NCI-H510A treated with DMSO at 0.1 percent for 48 hours (cell line): ENCODE results near the gene ASB2.

Experiments
- DNase-seq: peaks from one replicate; lab custom pipeline; 2025; lab: John Stamatoyannopoulos, UW

ASB2 gene

GRCh38 chr14:93980456-93981201, 4.3 kb upstream of the ASB2 start:
- no peak for DNase-seq

- no peak for DNase-seq
Observed at GRCh38 chr14:93978735-93979134, 2.4 kb upstream of the ASB2 start.

GRCh38 chr14:93977790-93978581, 1.6 kb upstream of the ASB2 start:
- no peak for DNase-seq

GRCh38 chr14:93977171-93977570, 801 bp upstream of the ASB2 start:
- no peak for DNase-seq

GRCh38 chr14:93975791-93976476, 436 bp downstream of the ASB2 start:
- DNase-seq, result no peak

GRCh38 chr14:93974833-93975232, 1.5 kb downstream of the ASB2 start:
- no peak for DNase-seq

GRCh38 chr14:93974299-93974698, 2.1 kb downstream of the ASB2 start:
- no peak for DNase-seq

GRCh38 chr14:93973607-93974006, 2.8 kb downstream of the ASB2 start:
- DNase-seq, result no peak

- no peak for DNase-seq
Observed at GRCh38 chr14:93972618-93973205, 3.7 kb downstream of the ASB2 start.

GRCh38 chr14:93971635-93972027, 4.7 kb downstream of the ASB2 start:
- no peak for DNase-seq

GRCh38 chr14:93970965-93971634, 5.3 kb downstream of the ASB2 start:
- no peak for DNase-seq

- DNase-seq, result peak; percentile 42
Observed at GRCh38 chr14:93970585-93970964, 5.8 kb downstream of the ASB2 start.

GRCh38 chr14:93969082-93969828, 7.1 kb downstream of the ASB2 start:
- DNase-seq, result no peak

GRCh38 chr14:93967637-93968250, 8.6 kb downstream of the ASB2 start:
- DNase-seq, result no peak

- DNase-seq, result no peak
Observed at GRCh38 chr14:93965946-93966474, 10.4 kb downstream of the ASB2 start.

- DNase-seq, result no peak
Observed at GRCh38 chr14:93965287-93965821, 11.0 kb downstream of the ASB2 start.

GRCh38 chr14:93964820-93965286, 11.5 kb downstream of the ASB2 start:
- no peak for DNase-seq

- DNase-seq, result no peak
Observed at GRCh38 chr14:93964281-93964680, 12.1 kb downstream of the ASB2 start.

GRCh38 chr14:93963692-93964091, 12.7 kb downstream of the ASB2 start:
- DNase-seq, result no peak
